Activated T-cell treated with anti-CD3 and anti-CD28 coated beads, Interleukin-2, amount 50 U/mL, for 1 hour (primary cell): ENCODE data around the gene BCL11B.

Experiments used
- DNase-seq: peaks from one replicate; pipeline ENCODE4 v3.0.0-alpha.2; 2020

BCL11B gene

DNA sequence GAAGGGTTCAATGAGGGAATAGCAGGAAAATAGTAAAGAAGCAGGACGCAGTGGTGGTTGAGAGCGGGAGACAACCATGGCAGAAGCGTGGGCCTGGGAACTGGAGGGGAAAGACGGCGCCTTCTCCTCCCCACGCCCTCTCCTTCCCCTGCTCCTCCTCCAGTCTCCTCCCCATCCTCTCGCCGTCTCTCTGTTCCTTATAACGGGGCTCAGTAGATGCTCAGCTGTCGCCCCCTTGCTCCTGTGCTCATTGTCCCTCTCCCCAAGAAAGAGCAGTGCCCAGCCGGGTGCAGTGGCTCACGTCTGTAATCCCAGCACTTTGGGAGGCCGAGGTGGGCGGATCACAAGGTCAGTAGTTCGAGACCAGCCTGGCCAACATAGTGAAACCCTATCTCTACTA is 142.0 kb downstream of the BCL11B start:
- no peak for DNase-seq

- DNase-seq = no peak
These were observed 142.7 kb downstream of the BCL11B start for GRCh38 chr14:99129211-99129696.

DNA sequence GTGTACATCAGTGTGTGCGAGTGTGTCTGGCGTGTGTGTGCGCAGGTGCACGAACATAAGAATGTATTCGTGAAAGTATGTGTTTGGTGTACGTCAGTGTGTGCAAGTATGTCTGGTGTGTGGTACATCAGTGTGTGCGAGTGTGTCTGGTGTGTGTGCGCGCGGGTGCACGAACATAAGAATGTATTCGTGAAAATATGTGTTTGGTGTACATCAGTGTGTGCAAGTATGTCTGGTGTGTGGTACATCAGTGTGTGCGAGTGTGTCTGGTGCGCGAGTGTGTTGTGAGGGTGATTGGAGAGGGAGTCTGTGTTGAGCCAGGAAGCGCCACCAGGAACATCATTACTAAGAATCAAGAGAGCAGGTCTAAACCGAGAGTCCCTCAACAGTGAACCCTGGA is 143.8 kb downstream of the BCL11B start:
- DNase-seq = no peak

DNA sequence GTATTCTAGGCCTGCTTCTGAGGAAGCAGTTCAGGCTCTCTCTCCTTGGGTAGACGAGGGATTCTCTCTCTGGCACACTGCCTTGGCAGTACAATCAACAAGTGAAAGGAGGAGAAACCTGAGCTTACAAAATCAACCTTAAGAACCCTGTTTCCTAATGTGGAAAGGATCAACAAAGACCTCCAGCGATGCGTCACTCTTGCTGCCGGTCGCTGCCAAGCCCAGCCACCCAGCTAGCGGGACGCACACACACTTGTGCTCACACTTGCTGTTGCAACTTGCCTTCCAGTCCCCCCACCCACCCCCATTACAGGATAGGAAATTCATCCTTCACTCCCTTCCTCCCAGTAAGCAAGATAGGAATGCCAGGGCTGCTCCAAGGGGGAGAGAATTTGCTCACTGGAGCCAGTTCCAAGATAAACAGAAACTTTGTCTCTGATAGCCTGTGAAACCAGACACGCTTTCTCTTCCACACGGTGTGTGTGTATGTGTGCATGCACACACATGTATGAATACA is 144.3 kb downstream of the BCL11B start:
- DNase-seq = no peak

GRCh38 chr14:99125616-99126431 is 146.2 kb downstream of the BCL11B start:
- DNase-seq = no peak

DNA sequence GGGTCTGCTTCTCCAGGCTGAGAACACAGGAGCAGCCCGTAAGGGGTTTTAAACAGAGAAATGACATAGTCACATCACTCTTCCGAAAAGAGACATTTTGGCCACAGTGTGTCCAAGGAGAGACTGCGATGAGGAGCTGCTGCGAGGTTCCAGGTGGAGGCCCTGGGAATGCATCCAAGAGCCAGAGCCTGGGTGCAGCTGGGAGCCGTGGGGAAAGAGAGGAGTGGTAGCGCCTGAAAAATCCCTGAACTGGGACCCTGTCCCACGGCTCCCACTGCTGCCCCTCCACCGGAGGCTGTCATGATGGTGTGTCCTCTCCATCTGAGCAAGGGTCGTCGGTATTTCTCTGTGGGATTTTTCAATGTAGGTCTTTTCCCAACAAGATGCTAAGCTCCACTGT is 146.9 kb downstream of the BCL11B start:
- DNase-seq = no peak

DNA sequence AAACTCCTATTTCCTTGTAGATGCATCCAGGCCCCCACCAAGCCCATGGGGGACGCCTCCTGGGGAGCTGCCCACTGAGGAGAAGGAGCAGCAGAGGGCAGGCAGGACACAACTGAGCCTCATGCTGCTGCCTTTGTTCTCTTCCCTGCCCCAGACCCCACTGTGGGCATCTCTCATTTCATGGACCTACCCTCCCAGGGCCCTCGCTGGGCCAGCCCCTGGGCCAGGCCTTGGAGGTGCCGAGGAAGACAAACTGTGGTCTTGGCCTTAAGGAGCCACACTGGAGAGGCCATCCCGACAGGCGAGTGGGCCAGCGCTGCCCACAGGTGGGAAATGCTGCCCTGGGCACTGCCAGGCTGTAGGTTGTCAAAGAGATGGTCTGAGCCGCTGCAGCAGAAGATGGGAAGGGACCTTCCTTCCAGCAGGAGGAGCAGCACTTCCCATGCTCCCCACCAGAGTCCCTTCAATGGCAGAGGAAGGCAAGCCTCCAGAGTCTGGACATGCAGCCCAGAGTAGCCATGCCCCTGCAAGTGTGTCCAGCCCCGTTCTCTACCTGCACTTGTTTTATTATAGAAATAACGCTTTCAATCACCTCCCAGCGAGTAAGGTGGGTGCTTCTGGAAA is 147.4 kb downstream of the BCL11B start:
- DNase-seq = no peak

DNA sequence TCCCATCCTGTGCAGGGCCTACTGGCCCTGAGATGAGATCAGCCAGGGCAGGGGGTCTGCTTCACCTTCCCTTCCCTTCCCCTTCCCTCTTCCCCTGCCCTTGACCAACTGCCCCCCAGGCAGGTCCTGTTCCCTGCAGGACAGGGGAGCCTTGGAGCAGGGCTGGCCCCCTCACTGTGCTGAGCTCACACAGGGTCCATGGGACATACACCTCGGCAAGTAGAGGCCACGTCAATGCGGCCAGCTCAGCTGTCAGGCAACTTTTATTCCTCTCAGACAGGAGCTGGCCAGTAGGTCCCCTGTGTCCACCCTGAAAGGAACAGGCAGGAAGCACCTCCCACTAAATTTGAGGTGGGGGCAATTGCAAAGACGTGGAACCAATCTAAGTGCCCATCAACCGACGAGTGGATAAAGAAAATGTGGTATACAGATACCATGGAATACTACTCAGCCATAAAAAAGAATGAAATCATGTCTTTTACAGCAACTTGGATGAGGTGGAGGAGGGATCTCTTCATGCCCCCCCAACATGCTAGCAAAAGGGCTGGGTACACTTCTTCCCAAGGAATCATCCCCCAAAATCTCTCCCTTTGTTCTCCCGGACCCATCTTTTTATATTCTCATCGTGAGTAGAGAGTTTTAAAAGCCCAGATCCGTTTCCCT is 148.7 kb downstream of the BCL11B start:
- no peak for DNase-seq

DNA sequence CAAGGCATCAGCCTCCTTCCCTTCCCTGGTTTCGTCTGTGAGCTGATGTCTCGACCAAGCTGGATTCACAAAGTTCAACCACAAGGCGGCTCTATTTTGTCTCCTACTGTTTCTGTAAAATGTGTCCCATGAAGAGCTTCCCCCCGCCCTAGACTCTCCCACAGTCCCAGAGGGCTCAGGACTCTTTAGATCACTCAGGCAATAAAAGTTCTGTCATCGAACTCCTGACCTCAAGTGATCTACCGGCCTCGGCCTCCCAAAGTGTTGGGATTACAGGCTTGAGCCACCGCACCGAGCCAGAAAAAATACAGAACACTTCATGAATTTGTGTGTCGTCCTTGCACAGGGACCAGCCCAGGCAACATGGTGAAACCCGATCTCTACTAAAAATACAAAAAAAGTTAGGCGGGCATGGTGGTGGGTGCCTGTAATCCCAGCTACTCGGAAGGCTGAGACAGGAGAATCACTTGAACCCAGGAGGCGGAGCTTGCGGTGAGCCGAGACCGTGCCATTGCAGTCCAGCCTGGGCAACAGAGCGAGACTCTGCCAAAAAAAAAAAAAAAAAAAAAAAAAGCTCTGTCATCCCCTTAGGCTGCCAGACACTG is 149.4 kb downstream of the BCL11B start:
- DNase-seq = no peak

- no peak for DNase-seq
These were observed 150.6 kb downstream of the BCL11B start for GRCh38 chr14:99121319-99121875.

DNA sequence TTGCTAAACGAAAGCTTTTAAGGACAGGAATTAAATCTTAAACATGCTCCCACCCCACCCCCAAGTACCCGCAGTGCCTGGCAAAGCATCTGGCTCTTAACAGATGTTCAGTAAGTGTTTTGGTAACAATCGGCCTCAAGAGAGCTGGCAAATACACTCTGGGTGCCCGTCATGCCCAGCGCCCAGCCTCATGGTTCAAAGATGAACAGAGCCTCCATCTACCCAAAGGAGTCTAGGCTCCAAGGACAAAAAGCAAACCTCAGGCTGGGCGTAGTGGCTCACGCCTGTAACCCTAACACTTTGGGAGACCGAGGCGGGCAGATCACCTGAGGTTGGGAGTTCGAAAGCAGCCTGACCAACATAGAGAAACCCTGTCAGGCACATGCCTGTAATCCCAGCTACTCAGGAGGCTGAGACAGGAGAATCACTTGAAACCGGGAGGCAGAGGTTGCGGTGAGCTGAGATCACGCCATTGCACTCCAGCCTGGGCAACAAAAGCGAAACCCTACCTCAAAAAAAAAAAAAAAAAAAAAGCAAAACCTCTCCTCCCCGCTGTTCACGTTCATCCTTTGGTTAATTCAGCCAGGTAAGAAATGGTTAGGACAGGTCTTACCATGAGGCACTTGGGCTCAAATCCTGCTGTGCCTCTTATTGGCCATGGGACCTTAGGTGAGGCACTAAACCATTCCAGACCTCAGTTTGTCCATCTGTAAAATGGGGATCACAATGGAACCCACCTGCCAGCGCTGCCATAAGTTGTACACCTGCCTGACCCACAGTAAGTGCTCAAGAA is 151.3 kb downstream of the BCL11B start:
- DNase-seq = no peak

DNA sequence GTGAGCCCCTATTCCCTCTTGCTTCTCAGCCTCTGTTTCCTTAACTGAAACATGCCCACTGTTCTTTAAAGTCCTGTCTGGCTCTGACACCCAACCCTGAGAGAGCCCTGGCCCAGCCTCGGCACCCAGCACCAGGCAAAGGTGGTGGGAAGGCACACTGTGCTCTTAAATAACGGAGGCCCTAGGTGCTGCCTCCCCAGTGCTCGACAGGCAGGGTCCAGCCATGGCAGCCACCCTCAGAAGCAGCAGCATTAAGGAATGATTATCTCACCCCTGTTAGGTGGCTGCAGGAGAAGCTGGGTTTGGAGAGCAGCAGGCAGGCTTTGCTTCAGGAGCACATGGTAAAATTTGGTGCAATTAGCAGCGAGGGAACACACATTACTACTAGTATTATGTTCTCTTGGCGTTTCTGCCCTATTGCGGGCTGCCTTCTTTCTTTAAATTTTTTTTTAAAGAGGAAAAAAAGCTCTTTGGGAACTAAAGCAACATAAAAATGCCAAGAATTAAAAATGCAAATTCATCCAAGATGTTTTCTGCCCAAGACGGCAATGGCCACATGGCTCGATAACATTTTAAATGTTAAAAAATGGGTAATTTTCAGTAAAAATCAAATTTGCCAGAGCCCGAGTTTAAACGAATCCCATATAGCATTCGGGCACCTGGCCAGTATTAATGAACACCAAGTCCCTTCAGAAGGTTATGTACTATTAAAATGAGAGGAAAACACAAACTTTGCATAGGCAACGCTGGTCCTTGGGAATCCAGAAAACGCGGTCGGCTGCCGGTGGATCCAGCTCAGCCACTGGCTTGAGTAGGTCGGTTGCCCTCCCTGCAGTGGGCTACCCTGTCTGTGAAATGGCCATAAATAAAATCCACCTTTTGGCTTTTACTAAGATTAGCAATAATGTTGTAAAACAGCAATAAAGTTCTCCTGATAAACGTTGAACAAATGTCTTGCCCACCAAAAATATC is 152.2 kb downstream of the BCL11B start:
- DNase-seq = no peak
